GM19023 (cell line): ENCODE results near the gene SLC16A1.
A peak's percentile ranks its signal among the peaks of the same experiment; 100 is the strongest.
"Not testable (repeated sequence)": the region's sequence is repeated elsewhere in the genome, so short reads cannot be mapped to it uniquely, and the experiment has no call there.

Source experiments
- ATAC-seq: cut with Tn5 transposase; IDR thresholded peaks from one replicate; pipeline ENCODE4 v1.9.1; 2021; ENCODE audit warnings: mild to moderate bottlenecking, moderate library complexity; ENCODE audit not compliant: unreplicated experiment

SLC16A1 gene

GRCh38 chr1:112955773-112956543 lies at the start of gene SLC16A1:
TSS of gene SLC16A1 (minus strand) at chr1:112956196. CDS start at chr1:112929308, 26,888 bp downstream.
- peak; percentile 77 for ATAC-seq

DNA sequence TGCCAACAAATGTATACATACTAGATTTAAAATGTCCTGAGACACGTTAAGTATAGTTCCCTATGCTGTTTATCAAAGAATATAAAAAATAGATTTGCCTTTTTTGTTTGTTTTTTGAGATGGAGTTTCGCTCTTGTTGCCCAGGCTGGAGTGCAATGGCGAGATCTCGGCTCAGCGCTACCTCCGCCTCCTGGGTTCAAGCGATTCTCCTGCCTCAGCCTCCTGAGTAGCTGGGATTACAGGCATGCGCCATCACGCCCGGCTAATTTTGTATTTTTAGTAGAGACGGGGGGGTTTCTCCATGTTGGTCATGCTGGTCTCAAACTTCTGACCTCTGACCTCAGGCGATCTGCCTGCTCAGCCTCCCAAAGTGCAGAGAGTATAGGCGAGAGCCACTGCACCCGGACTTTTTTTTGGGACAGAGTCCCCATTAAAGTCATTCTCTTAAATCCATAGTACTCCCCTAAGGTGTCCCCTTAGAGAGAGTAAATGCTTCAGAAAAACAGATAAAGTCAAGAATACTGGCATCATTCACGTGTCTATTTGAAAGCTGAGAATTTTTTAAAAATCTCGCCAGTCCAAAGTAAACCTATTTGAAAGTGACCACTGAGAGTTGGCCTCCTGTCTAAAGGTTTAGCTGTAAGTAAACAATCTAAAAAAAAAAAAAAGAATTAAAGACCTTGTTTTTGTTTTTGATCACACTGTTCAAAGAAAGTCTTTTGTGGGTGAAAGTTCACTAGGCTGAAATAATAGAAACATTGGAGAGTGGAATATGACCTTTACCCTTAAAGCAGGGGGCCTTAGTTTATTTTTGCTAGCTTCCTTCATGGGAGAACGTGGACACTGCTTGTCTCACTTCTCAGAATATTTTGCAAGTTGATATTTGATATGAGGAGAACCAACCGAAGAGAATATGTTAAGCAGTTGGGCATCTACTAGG lies 48.0 kb upstream of the SLC16A1 start:
- ATAC-seq: no peak

- no peak for ATAC-seq
These were observed 46.3 kb upstream of the SLC16A1 start for GRCh38 chr1:113002297-113002696.

GRCh38 chr1:112998592-112999235 lies 42.7 kb upstream of the SLC16A1 start:
- ATAC-seq: no peak

GRCh38 chr1:112997781-112998180 lies 41.8 kb upstream of the SLC16A1 start:
- ATAC-seq: no peak

GRCh38 chr1:112995890-112996289 lies 39.9 kb upstream of the SLC16A1 start:
- no peak for ATAC-seq

DNA sequence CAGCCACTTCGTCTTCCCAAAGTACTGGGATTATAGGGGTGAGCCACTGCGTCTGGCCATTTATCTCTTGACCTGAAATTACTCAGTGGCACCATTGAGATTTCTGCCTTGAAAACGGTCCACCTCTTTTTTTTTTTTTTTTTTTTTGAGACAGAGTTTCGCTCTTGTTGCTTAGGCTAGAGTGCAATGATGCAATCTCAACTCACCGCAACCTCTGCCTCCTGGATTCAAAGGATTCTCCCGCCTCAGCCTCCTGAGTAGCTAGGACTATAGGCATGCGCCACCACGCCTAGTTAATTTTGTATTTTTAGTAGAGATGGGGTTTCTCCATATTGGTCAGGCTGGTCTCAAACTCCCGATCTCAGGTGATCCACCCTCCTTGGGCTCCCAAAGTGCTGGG lies 39.0 kb upstream of the SLC16A1 start:
- ATAC-seq: not testable (repeated sequence)

DNA sequence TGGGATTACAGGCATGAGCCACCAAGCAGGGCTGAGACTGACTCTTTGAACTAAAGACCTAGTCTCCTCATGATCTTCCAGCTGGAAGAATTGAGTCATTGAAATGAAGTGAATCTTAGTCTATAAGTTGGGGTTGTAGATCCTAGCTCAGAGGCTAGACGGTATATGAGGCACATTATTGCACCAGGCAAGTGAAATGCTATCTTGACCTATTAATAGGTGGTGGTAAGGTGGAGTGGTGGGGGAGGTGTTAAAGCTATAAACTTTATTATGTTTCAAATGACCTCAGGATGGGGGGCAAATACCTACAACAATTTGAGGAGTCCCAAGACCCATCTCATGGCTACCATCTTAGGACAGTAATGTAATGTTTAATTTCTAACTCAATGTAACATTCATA lies 36.8 kb upstream of the SLC16A1 start:
- ATAC-seq: no peak

GRCh38 chr1:112991402-112992120 lies 35.6 kb upstream of the SLC16A1 start:
- no peak for ATAC-seq

GRCh38 chr1:112990271-112990670 lies 34.3 kb upstream of the SLC16A1 start:
- no peak for ATAC-seq

- no peak for ATAC-seq
These were observed 32.4 kb upstream of the SLC16A1 start for GRCh38 chr1:112988367-112988766.

GRCh38 chr1:112985123-112985522 lies 29.1 kb upstream of the SLC16A1 start:
- ATAC-seq: peak; percentile 77

- ATAC-seq: no peak
These were observed 27.6 kb upstream of the SLC16A1 start for GRCh38 chr1:112983537-112984131.

DNA sequence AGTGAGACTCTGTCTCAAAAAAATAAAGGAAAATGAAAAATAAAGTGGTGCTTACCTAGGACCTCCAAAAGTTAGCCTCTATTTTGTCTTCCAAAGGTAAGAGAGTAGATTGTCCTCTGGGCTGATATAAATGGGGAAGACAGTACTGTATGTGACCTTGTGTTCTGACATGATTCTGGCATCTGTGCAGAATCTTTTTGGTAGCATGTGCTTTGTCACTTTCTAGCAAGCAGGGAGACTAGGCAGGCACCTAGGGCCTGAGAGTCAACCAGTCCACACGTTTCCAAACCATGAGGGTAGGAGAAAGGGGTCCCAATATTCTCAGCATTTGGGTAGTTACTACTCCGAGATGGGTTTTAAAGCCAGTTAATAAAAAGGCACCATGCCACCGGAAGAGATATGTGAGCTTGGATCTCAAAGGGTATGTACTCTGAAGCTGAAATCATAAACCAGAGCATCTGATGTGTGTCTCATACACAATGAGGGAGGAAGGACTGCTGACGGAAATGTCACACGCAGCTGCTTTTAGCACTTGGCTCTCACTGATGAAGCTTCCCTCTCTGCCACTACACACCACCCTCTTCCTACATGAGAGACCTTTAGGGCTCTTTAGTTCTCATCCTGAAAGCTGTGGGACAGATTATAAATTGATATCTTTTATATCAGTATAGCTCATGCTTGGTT lies 27.0 kb upstream of the SLC16A1 start:
- no peak for ATAC-seq

- no peak for ATAC-seq
These were observed 26.3 kb upstream of the SLC16A1 start for GRCh38 chr1:112982328-112982727.

DNA sequence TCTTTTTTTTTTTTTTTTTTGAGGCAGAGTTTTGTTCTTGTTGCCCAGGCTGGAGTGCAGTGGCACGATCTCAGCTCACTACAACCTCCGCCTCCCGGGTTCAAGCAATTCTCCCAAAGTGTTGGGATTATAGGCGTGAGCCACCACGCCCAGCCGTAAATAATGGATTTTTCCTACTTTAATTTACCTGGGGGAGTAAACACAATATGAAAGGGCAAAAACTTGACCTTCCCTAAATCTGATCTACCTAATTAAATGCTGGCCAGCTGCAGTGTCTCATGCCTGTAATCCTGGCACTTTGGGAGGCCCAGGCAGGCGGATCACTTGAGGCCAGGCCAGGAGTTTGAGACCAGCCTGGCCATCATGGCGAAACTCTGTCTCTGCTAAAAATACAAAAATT lies 25.8 kb upstream of the SLC16A1 start:
- ATAC-seq: not testable (repeated sequence)

- ATAC-seq: no peak
These were observed 25.4 kb upstream of the SLC16A1 start for GRCh38 chr1:112981426-112981825.

- no peak for ATAC-seq
These were observed 19.3 kb upstream of the SLC16A1 start for GRCh38 chr1:112975336-112975735.

GRCh38 chr1:112974646-112975045 lies 18.6 kb upstream of the SLC16A1 start:
- no peak for ATAC-seq

DNA sequence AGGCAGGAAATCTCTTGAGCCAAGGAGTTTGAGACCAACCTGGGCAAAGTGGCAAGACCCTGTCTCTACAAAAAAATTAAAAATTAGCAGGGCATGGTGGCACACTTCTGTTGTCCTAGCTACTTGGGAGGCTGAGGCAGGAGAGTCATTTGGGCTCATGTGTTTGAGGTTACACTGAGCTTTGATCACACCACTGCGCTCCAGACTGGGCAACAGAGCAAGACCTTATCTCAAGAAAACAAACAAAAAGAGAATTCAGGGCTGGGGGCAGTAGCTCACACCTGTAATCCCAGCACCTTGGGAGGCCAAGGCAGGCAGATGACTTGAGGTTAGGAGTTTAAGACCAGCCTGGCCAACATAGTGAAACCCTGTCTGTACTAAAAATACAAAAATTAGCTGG lies 17.8 kb upstream of the SLC16A1 start:
- ATAC-seq: no peak
